Hepatocyte (in vitro differentiated cells): ENCODE results near the gene PAK5.

ENCODE experiments used
- EZH2 ChIP-seq: fragments of 200-600 bp; sonication (generic); IDR thresholded peaks from 2 replicates; pipeline ENCODE4 v1.6.1; 2016; ENCODE audit warnings: antibody characterized with exemption, mild to moderate bottlenecking, borderline replicate concordance
- EZH2phosphoT487 ChIP-seq: fragments of 200-600 bp; sonication (generic); IDR thresholded peaks from one replicate; pipeline ENCODE4 v1.6.1; 2018; ENCODE audit warnings: antibody characterized with exemption, mild to moderate bottlenecking, low read depth, moderate library complexity; ENCODE audit not compliant: unreplicated experiment, severe bottlenecking
- TF ChIP-seq, protein P1 (sequence below): fragments of 200-600 bp; sonication (generic); IDR thresholded peaks from 2 replicates; pipeline ENCODE4 v1.5.1; 2016; ENCODE audit warnings: antibody characterized with exemption, mild to moderate bottlenecking; ENCODE audit not compliant: poor library complexity

DNA sequence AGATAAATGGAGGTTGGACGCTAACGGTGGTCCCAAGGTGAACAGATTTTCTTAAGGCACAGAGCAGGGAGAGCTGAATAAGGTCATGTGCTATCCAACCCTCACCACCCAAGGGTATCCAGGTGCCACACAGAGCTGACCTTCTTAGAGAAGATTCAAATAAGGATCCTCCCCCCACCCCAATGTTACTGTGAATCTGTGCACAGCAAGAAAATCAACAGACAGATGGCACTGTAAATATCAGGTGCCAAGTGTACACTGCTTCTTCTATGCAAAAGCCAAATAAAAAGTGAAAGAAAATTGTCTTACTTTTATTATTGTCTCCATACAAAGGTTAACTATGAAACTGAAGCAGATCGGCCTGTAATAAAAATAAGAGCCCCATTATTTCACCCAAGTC, 96.9 kb downstream of the PAK5 start:
- TF ChIP-seq, protein P1, sequence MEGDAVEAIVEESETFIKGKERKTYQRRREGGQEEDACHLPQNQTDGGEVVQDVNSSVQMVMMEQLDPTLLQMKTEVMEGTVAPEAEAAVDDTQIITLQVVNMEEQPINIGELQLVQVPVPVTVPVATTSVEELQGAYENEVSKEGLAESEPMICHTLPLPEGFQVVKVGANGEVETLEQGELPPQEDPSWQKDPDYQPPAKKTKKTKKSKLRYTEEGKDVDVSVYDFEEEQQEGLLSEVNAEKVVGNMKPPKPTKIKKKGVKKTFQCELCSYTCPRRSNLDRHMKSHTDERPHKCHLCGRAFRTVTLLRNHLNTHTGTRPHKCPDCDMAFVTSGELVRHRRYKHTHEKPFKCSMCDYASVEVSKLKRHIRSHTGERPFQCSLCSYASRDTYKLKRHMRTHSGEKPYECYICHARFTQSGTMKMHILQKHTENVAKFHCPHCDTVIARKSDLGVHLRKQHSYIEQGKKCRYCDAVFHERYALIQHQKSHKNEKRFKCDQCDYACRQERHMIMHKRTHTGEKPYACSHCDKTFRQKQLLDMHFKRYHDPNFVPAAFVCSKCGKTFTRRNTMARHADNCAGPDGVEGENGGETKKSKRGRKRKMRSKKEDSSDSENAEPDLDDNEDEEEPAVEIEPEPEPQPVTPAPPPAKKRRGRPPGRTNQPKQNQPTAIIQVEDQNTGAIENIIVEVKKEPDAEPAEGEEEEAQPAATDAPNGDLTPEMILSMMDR = no peak
- TF ChIP-seq EZH2 (no peak), EZH2phosphoT487 (no peak)
